Heart right ventricle (tissue), 16 donors: ENCODE measurements around the gene TMEM132A. TPM values are rescaled to one million over a fixed set of nuclear protein-coding genes. Genes with fewer than 3 reads are reported as not detected.
"Not testable (repeated sequence)": the region's sequence is repeated elsewhere in the genome, so short reads cannot be mapped to it uniquely, and the experiment has no call there.

ENCODE experiments used
- ATAC-seq, 8 donors: fragments of 200-7000 bp; cut with Tn5 transposase; one replicate each; pipeline ENCODE4 v1.9.1; 2020; ENCODE audit warnings: mild to moderate bottlenecking in 8 of 8, moderate library complexity in 8 of 8, moderate number of reproducible peaks in 1 of 8
- DNase-seq, 2 donors: peaks; one replicate each; pipeline ENCODE4 v3.0.0-alpha.2; 2020
- H3K27ac ChIP-seq, 10 donors: fragments of 200-600 bp; sonication (generic) in 2 of 10; one replicate each; pipeline versions ENCODE4 v1.5.0 to v1.8.0; 2020 to 2022; ENCODE audit warnings: mild to moderate bottlenecking in 3 of 10
- H3K27me3 ChIP-seq, 7 donors: fragments of 200-600 bp; one replicate each; pipeline ENCODE4 v1.8.0; 2021 to 2022; ENCODE audit warnings: mild to moderate bottlenecking in 2 of 7
- H3K36me3 ChIP-seq, 9 donors: fragments of 200-600 bp; sonication (generic) in 1 of 9; one replicate each; pipeline versions ENCODE4 v1.5.0 to v1.8.0; 2020 to 2022; ENCODE audit warnings: mild to moderate bottlenecking in 2 of 9
- H3K4me1 ChIP-seq, 9 donors: fragments of 200-600 bp; sonication (generic) in 1 of 9; one replicate each; pipeline versions ENCODE4 v1.5.0 to v1.8.0; 2020 to 2022; ENCODE audit warnings: mild to moderate bottlenecking in 4 of 9
- H3K4me3 ChIP-seq, 10 donors: fragments of 200-600 bp; sonication (generic) in 2 of 10; one replicate each; pipeline versions ENCODE4 v1.5.0 to v1.8.0; 2020 to 2022; ENCODE audit warnings: mild to moderate bottlenecking in 7 of 10, moderate library complexity in 2 of 10
- H3K9me3 ChIP-seq, 11 donors: fragments of 200-600 bp in 10 of 11; sonication (generic) in 2 of 11; one replicate each; pipeline versions ENCODE4 v1.5.0 to v1.8.0; 2013 to 2022; ENCODE audit warnings: mild to moderate bottlenecking in 2 of 11, control low read depth in 1 of 11, moderate library complexity in 1 of 11
- WGBS, 2 donors: extraction: QIAGEN DNeasy Blood & Tissue Kit; methylation state at CpG; one replicate each; pipeline ENCODE4 v1.1.7; 2013; ENCODE audit warnings: inconsistent platforms in 1 of 2; 5-methylcytosine and 5-hydroxymethylcytosine counted together
- intact Hi-C, 10 donors: fragments of 100-400 bp; cut with DNase I; formaldehyde crosslinking; loops; one replicate each; pipeline versions ENCODE4 v1.11.1 to v1.14.2; 2022
- polyA plus RNA-seq, 2 donors: library from polyadenylated mRNA; stranded (reverse); fragments of 200-250 nt; gene quantifications; one replicate each; pipeline ENCODE4 v1.2.3, GENCODE V29; 2013
- total RNA-seq, 10 donors: library from RNA; stranded (reverse); fragmentation: NEBNext Ultra II Directional in 3 of 10; extraction: Animal tissue kit (Norgen Biotek cat#: 25700) in 3 of 10; gene quantifications; one replicate each; pipeline versions ENCODE4 v1.2.1 to v1.2.4, GENCODE V29; 2021 to 2023
- TF ChIP-seq, protein P1 (sequence below), 9 donors: fragments of 200-600 bp; sonication (generic) in 2 of 9; IDR thresholded peaks; one replicate each; pipeline versions ENCODE4 v1.5.0 to v1.8.0; 2021 to 2022; ENCODE audit warnings: antibody characterized with exemption in 9 of 9, mild to moderate bottlenecking in 5 of 9, moderate library complexity in 1 of 9
- donor health status: Arrhythmogenic right ventricular cardiomyopathy.
- donor health status: ischemic (EF 13 %, LVEDD 7.1; RV severe dilation, severe dysfunction).
- donor health status: healthy with polysubstance abuse.
- donor health status: DM: no; HTN: yes; CAD: no.
- donor health status: DM: no; HTN: no; CAD: no.
- donor health status: ischemic (EF 25% LVEDD 6.9; RV normal size, moderate dysfunction).
- donor health status: ischemic (EF 25% LVEDD 5.7; RV mildly dilated, moderate dysfunction).
- donor health status: healthy.
- donor health status: DM: yes; HTN: yes; CAD: no.
- donor health status: Ischemic cardiomyopathy.
- donor health status: ischemic (EF 35%, LVEDD 5.7; RV mildly dilated, moderate dysfunction).
- donor health status: nonischemic (EF 11% LVEDD 7.7; RV severe dilation, severe dysfunction).
- donor health status: DM: yes; HTN: yes; CAD: no.
- donor health status: PGD.
- donor health status: ischemic (EF 29% LVEDD 5.4; RV normal size, mild dysfunction).
- donor health status: nonischemic (EF 23%, LVEDD 6.1; RV moderate dilation, normal function).

Gene TMEM132A
- total and polyA plus RNA-seq, 12 donors, result 3.7 to 16.4 (median 7.4) TPM

DNA sequence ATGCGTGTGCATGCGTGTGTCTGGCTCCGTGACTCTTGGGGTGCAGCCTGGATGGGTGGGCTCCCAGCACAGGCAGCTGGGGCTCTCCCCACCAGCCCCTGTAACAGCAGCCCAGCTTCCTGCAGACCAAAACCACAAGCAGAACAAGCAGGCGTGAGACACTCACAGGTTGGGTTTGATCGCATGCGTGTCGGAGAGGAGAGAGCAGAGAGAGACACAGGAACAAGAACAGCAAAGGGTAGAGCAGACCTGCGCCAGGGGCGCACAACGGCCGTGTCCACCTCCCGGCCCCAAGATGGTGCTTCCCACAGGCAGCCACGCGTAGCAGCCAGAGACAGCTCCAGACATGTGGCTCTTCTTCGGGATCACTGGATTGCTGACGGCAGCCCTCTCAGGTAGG is 47.3 kb downstream of the TMEM132A start, which contains the start of gene CD6:
Gene CD6, plus strand, starts transcription at position 161 of the 400 bp plus-strand sequence. Its CDS starts 186 bp downstream, at position 347.
- peak in 3 of 8 donors; percentile 9 to 12 (median 11) for ATAC-seq
- Histone ChIP-seq H3K4me1 (peaks cover 0 to 6% (median 0%) of the 10 kb centered on the region in 9 donors), H3K27me3 (peaks cover 0 to 9% (median 0%) of the 10 kb centered on the region in 7 donors), H3K36me3 (no peaks in the 10 kb centered on the region), H3K4me3 (peak within 1 kb of the TSS in 1 of 10 donors; percentile 51), H3K9me3 (peaks cover 0 to 8% (median 0%) of the 10 kb centered on the region in 11 donors), H3K27ac (peak within 1 kb of the TSS in 1 of 10 donors; percentile 87)
- TF ChIP-seq, protein P1, sequence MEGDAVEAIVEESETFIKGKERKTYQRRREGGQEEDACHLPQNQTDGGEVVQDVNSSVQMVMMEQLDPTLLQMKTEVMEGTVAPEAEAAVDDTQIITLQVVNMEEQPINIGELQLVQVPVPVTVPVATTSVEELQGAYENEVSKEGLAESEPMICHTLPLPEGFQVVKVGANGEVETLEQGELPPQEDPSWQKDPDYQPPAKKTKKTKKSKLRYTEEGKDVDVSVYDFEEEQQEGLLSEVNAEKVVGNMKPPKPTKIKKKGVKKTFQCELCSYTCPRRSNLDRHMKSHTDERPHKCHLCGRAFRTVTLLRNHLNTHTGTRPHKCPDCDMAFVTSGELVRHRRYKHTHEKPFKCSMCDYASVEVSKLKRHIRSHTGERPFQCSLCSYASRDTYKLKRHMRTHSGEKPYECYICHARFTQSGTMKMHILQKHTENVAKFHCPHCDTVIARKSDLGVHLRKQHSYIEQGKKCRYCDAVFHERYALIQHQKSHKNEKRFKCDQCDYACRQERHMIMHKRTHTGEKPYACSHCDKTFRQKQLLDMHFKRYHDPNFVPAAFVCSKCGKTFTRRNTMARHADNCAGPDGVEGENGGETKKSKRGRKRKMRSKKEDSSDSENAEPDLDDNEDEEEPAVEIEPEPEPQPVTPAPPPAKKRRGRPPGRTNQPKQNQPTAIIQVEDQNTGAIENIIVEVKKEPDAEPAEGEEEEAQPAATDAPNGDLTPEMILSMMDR (IDR thresholded peaks at IDR 0.05), result no peak
- intact Hi-C loops, result loop anchor here in 4 of 10 donors (2.0 kb wide), 3 partner anchors 155 to 215 kb away; no protein-coding TSS in a partner anchor
- 87 to 94% methylated on average over 16 of the region's 16 CpGs for whole genome bisulfite sequencing, 2 donors
- no peak for DNase-seq

DNA sequence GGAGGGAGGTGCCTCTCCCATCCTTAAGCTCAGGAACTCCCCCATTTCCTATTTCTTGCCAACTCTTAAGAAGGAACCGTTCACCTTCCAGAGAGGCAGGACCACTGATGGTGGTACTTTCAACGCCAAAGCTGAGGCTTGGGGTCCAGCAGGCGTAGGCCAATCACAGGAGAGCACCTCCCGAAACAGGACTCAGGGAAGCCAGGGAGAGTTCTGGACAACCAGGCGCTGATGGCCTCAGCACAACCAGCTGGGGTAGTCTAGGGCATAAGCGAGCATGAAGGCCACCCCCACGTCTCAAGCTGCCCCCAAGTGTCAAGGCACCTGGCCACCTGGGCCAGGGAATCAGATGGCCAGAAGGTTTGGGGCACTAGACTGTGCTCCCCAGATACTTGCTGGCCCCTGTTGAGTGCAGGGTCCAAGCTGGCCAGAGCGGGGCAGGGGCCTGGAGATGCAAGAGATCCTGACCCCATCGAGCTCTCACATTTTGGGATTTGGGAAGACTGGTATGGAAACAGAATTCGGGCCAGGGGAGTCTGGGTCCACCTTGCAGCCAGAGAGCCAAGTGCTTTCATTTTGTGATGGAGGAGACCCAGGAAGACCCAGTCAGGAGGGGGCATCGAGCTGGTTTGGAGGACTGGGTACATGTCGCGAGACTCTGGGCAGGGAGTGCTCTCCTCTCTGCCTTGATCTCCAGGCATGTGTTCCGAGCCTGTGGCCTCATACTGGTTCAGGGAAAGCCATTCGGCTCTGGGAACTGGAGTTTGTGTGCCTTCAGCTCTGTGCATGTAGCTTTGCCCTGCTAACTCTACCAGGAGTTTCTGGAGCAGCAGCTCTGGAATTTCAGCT is 48.1 kb downstream of the TMEM132A start:
- 89 to 91% methylated on average over 15 of the region's 15 CpGs for WGBS, 2 donors
- Histone ChIP-seq H3K27ac (peak overlapping the region in 1 of 10 donors; percentile 87), H3K36me3 (no peaks in the 10 kb centered on the region), H3K9me3 (peaks cover 0 to 8% (median 0%) of the 10 kb centered on the region in 11 donors), H3K4me1 (peaks cover 0 to 8% (median 0%) of the 10 kb centered on the region in 9 donors), H3K4me3 (peak overlapping the region in 1 of 10 donors; percentile 51), H3K27me3 (peaks cover 0 to 9% (median 0%) of the 10 kb centered on the region in 7 donors)
- TF ChIP-seq, protein P1 (IDR thresholded peaks at IDR 0.05), result no peak
- DNase-seq, result no peak
- intact Hi-C loops, result no loop called here
- no peak for ATAC-seq

DNA sequence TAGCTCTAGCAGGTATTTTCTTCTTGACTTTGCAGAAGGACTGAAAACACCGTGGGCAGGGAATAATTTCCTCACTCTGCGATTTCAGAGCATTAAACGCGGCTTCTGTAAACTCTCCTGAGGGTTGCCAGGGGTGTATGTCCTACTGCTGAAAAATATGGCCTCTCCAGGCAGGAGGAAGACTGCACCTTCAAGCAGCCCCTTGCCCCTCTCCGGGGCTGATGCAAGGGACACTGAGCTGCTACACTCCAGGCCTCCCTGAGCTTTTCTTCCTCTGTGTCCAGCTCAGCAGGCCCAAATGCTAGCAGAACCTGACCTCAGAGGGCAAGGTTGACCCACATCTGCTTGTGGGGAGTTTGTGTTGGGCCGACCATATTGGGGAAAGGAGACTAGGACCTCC is 49.4 kb downstream of the TMEM132A start:
- TF ChIP-seq, protein P1 (IDR thresholded peaks at IDR 0.05), result no peak
- Histone ChIP-seq H3K27ac (peak overlapping the region in 1 of 10 donors; percentile 87), H3K9me3 (peaks cover 0 to 2% (median 0%) of the 10 kb centered on the region in 11 donors), H3K4me3 (peak overlapping the region in 1 of 10 donors; percentile 51), H3K4me1 (peaks cover 0 to 18% (median 0%) of the 10 kb centered on the region in 9 donors), H3K27me3 (peaks cover 0 to 9% (median 0%) of the 10 kb centered on the region in 7 donors), H3K36me3 (no peaks in the 10 kb centered on the region)
- no peak for DNase-seq
- intact Hi-C loops, result no loop called here
- ATAC-seq, result no peak
- WGBS, 2 donors, result 88 to 90% methylated on average over 6 of the region's 6 CpGs

DNA sequence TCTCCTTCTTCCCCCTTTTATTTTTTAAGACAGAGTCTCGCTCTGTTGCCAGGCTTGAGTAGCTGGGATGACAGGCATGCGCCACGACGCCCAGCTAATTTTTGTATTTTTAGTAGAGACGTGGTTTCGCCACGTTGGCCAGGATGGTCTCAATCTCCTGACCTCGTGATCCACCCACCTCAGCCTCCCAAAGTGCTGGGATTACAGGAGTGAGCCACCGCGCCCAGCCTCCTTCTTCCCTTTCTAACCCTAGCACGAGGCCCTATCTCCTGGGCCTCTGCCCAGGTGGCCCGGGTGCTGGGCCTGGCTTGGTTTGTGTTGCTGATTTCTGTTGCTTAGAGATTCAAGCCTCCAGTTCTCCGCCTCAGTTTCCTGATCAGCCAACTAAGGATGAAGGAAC is 50.1 kb downstream of the TMEM132A start:
- ATAC-seq, H3K36me3 ChIP-seq, intact Hi-C loops, H3K27me3 ChIP-seq, H3K9me3 ChIP-seq, DNase-seq: not testable (repeated sequence)
- WGBS, 2 donors, result 87 to 88% methylated on average over 13 of the region's 13 CpGs
- Histone ChIP-seq H3K4me1 (peaks cover 0 to 24% (median 0%) of the 10 kb centered on the region in 9 donors), H3K27ac (peak overlapping the region in 1 of 10 donors; percentile 87), H3K4me3 (peak overlapping the region in 1 of 10 donors; percentile 51)
